GM03348 (cell line): ENCODE measurements around the gene LLGL1.
"Not testable (repeated sequence)": the region's sequence is repeated elsewhere in the genome, so short reads cannot be mapped to it uniquely, and the experiment has no call there.

Experiments
- DNase-seq: peaks from one replicate; pipeline ENCODE4 v3.0.0; 2012; ENCODE audit warnings: low spot score

Gene LLGL1

DNA sequence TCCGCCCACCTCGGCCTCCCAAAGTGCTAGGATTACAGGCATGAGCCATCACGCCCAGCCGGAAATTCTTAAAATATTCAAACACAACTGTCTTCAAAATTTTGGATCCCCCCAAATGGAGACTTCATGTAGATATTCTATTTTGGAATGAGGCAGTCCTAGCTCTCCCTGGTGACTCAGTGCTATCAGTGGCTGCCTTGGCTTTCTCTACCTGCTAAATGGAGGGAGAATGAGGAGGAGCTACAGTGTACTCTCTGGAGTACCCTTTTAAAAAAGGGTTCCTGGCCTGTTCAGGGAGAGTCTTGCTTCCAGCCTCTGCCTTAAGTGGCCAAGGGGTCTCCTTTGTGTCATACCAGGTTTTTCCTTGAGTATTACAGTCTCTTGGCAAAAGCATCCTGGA is 31.0 kb upstream of the LLGL1 start:
- DNase-seq = no peak

DNA sequence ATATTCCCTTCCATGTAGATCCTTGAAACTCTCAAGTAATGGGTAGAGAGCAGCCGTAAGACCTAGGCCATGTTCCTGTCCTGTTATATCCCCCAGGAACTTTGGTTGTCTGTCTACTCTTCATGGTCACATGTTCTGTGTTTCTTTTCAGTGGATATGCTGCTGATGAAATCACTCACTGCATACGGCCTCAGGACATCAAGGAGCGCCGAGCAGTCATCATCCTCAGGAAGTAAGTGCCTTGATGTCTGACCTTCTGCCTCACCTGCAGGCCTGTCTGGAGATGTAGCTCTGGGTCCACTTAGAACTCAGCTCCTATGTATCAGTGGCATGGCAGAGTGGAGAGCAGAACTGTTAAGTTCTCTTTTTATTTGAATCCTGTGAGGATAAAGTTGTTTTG is 30.6 kb upstream of the LLGL1 start:
- DNase-seq = no peak

DNA sequence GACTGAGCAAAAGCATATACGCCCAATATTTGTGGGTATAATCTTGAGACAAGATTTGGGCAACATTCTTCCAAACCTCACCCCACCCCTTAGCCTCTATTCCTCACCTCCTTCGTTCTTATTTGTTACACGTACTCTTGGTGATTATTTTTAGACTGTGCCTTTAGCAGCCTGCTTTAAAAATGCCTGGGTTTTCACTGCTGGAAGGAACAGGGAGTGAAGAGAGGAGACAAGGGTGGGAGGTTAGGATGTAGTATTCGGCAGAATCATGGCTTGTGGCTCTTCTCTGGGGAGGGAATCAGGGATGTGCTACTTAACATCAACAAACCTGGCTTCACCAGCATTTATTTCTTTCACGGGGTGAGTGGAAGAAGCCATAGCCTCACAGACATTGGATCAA is 30.2 kb upstream of the LLGL1 start:
- DNase-seq = no peak

DNA sequence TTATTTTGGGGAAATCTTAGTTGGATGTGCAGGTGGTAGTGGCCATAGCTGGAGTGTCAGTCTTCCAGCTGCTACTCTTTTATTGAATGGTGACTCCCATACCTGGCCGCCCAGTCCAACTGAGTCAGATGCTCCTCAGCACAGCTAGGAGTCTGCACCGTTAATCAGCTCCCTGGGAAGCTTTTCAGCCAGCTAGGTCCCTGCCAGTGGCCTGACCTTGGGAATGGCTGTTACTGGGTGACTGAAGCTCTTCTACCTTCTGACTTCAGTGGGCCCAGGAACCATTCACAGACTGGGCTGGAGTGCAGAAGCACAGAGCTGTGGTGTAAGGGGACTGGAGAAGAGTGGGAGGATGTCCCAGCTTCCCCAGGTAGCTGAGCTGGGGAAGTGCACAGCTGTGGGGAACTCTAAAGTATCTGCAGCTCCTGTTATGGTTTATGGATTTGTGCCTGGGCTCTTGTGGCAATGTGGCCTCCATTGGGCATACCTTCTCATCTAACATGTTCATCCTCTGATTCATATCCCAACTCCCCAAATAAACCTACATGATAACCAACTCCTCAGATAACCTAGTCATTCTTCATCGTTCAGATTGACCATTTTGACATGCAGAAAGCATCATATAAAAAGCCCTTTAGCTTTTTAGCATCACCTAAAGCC is 27.8 kb upstream of the LLGL1 start:
- no peak for DNase-seq

DNA sequence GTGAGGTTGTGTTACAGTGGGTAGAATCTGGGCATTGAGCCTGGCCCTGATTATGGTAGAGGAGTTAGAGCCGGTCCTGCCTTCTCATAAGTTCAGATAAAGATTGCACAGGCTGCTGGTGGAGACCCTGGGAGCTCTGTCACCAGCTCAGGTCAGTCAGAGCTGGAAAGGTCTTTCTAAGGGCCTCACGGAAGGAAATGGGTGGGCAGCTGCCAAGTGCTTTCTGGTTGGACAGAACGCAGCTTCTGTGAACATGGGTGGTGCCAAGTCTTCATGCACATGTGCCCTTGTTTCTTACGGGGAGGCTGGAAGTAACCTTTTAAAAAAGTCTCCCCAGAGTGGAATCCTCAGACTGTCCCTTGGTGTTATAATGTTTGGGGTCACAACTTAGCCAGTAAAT is 26.9 kb upstream of the LLGL1 start:
- no peak for DNase-seq

DNA sequence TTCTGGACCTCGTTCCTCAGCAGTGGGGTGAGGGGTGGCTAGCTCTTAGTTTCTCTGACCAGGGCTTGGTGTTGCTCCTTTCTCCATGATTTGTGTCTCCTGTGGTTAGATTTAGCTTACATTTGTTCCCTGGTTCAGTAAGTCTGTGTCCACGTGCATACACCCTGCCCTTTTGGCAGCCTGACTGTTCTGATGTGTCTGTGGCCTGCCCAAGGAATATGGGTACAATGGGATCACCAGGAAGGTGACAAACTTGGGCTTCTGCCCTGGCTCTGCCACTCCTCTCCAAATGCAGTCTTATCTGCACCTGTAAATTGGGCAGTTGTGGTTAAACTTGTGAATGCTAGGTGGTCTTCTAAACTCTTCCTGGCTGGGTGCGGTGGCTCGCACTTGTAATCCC is 24.3 kb upstream of the LLGL1 start:
- DNase-seq = no peak

DNA sequence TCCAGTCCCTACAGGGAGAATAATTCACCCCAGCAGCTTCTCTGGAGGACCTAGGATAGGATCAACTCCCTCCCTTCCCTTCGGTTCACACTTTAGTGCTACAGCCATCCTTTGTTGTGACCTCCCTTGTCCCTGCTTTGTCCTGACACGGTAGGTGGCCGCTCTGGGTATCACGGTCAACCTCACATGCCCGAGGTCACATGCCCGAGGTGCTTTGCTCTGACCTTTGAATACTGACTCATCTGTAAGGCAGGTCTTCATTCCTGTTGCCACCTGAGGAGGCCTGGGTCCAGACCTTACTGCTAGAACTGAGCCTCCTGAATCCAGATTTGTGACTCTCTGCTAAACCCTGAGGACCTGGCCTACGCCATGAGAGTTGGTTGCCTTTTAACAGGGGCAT is 22.1 kb upstream of the LLGL1 start:
- no peak for DNase-seq

DNA sequence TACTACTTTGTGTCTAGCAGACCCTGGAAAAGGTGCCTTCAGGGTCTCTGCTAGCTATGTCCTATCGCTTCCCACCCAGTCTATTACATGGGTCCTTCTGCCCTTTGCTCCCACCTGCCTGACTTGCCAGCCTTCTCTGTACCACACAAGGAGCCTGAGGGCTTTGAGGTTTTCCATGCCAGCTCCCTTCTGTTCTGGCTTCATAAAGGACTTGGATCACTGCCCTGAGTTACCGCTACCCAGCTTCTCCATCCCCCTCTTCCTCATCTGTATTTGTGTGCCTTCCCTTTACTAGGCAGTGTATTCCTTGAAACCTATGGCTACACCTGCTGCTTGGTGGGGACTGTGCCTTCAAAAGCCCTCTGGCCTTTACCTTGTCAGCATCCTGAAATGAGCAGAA is 19.6 kb upstream of the LLGL1 start:
- DNase-seq = no peak

DNA sequence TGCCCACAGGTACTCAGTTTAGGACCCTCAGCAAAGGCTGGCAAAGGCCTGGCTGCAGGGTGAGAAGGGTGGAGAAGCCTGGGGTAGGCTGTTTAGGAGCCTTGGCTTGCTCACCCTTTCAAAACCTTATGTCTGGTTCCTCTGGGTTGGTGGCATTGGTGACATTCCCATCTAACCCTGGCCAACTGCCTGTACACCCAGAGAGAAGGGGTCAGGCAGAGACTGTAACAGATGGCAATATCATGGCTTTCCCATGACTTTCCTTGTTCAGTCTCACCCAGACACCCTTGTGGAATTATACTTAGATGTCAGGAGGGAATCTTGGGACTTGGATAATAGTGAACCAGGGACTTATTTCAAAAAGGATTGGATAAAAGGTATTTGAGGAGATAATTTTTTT is 18.5 kb upstream of the LLGL1 start:
- DNase-seq = no peak

DNA sequence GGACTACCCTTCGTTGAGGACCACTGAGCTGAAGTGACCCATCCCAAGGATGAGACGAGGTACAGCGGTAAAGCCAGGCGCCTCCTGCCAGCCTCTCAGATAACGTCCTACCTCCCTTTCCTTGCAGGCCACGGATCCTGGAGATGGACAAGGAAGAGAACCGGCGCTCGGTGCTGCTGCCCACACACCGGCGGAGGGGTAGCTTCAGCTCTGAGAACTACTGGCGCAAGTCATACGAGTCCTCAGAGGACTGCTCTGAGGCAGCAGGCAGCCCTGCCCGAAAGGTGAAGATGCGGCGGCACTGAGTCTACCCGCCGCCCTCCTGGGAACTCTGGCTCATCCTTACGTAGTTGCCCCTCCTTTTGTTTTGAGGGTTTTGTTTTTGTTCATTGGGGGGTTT is 17.3 kb upstream of the LLGL1 start:
- DNase-seq = no peak

DNA sequence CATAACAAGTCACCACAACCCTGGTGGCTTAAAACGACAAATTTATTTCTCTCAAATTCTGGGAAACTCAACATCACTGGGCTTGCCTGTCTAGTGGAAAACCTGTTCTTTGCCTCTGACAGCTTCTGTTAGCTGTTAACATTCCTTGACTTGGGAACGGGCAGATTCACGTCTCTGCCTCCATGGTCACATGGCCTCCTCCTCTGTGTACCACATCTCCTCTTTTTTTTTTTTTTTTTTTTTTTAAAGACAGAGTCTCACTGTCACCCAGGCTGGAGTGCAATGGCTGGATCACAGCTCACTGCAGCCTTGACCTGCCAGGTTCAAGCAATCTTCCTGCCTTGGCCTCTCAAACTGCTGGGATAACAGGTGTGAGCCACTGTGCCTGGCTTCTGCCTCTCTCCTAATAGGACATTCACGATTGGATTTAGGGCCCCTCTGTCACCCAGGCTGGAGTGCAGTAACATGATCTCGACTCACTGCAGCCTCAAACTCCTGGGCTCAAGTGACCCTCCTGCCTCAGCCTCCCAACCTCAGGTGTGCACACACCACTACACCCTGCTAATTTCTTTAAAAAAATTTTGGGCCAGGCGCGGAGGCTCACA is 11.7 kb upstream of the LLGL1 start:
- no peak for DNase-seq

DNA sequence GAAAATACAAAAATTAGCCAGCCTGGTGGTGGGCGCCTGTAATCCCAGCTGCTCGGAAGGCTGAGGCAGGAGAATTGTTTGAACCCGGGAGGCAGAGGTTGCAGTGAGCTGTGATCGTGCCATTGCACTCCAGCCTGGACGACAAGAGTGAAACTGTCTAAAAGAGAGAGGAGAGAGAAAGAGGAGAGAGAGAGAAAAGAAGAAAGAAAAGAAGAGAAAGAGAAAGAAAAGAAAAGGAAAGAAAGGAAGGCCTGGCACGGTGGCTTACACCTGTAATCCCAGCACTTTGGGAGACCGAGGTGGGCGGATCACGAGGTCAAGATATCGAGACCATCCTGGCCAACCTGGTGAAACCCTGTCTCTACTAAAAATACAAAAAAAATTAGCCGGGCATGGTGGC is 8.5 kb upstream of the LLGL1 start:
- DNase-seq = not testable (repeated sequence)

DNA sequence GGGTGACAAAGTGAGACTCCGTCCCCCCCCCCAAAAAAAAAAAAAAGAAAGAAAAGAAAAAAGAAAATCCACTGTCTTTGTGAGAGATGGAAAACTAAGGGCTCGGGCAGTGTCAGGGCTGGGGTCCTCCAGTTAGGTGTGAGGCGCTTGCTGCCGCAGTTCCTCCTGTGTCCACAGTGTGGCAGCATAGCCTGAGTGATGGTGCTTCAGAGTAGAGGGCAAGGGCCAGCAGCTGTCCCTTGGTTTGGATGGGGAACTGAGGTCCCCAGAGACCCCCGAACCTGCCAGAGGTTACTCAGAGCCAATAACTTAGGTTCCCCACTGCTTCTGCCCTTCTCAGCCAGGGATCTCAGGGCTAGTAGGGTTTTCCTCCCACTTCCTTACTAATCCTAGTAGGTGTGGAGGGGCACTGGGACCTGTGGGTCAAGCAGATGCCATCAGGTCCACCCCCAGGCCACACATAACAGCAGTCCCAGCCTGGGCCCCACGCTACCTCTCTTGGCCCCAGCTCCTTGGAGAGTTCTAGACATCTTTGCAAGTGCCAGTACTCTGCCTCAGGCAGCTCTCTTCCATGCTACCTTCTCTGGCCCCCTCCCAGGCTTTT is 7.9 kb upstream of the LLGL1 start:
- peak; percentile 88 for DNase-seq

DNA sequence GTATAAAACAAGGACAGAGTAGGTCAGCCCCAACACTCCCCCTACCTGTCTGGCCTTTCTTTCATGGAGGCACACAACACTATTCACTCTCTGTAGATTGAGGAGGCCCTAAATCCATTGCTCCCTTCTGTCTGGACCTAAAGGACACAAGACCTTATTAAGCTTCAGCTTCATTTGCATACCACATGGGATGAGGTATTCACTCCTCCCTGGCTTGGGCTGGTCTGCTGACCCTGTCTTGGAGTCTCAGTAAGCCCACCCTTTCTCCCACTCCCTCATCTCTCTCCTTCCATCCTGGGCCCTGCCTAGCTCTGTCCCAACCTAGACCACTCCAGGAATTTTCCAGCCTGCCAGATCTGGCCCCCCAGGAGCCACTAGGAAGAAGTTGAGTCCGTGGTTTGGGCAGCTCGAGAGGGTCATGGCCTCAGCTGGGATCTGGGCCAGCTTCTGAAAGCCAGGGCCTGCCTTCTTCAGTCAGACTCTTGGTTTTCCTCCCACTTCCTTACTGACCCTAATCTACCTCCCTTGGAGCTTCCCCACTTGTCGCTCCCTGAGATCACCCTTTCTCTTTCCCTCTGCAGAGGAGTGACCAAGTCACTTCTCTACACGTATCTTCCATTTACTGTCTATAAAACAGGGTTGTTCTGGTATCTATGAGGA is 6.5 kb upstream of the LLGL1 start:
- peak; percentile 62 for DNase-seq

DNA sequence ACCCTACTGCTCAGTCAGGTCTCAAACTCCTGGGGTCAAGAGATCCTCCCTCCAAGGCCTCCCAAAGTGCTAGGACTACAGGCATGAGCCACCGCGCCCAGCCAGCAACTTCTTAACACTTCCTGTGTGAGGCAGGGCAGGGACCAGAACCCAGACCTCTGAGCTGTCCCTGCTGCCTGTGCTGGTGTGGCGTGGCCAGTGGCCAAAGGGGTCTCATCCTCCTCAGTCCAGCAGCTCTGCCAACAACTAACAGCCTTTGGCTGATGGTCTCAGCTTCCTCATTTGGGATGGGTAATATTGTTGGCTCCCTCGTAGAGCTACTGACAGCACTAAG is 1.4 kb upstream of the LLGL1 start:
- DNase-seq = no peak

DNA sequence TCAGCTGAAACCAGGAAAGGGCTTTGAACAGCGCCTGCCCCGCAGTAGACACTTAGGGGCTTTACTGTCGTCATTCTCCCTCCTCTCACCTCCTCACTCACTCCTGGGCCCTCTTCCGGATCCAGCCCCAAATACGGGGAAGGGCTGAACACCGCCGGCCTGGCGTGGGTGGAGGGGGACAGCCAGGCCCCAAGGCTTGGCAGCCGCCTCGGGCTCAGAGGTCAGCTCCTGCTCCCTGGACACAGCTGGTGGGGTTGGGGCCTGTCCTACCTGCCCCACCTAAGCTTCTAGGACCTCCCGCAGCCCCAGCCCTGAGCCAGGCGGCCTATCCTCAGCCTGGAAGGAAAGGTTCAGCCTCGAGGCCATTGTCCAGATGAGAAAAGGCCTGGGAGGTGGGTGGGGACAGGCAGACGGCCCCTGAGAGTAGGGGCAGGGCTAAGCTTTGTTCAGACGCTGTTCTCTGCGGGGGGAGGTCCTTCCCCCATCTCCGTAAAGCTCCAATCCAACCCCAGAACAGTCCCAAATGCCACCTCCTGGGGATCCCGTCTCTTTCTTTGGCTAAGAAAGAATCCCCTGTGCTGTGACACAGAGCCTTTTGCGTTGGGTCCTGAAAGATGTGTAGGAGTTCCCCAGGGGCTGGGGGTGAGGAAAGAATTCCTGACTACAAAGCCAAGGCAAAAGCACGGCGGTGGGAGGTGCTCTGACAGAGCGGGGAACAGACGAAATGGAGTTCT is 881 bp upstream of the LLGL1 start:
- DNase-seq = no peak

DNA sequence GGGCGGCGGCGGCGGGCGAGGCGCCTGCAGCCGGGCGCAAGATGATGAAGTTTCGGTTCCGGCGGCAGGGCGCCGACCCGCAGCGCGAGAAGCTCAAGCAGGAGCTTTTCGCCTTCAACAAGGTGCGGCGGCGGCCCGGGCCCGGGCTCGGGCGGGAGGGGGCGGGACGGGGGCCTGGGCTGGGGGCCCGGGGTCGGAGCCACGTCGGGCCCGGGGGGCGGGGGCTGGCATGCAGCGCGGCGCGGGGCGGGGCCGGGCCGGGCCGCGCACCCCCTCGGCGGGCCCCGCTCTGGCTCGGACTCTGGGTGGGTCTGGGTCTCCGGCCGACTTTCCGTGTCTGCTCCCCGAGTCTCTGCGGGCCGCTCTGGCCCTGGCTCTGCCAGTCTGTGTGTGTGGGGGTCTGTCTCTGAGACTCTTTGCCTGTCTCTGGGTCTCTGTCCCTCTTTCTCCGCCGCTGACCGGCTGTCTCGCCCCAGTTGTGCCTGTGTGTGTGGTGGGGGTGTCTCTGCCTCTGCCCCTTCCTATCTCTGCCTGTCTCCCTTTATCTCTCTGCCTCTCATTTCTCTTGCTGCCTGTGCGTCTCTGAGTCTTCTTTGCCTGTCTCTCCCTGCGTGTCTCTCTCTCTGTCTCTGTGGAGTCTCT is 328 bp downstream of the LLGL1 start:
- DNase-seq = no peak

DNA sequence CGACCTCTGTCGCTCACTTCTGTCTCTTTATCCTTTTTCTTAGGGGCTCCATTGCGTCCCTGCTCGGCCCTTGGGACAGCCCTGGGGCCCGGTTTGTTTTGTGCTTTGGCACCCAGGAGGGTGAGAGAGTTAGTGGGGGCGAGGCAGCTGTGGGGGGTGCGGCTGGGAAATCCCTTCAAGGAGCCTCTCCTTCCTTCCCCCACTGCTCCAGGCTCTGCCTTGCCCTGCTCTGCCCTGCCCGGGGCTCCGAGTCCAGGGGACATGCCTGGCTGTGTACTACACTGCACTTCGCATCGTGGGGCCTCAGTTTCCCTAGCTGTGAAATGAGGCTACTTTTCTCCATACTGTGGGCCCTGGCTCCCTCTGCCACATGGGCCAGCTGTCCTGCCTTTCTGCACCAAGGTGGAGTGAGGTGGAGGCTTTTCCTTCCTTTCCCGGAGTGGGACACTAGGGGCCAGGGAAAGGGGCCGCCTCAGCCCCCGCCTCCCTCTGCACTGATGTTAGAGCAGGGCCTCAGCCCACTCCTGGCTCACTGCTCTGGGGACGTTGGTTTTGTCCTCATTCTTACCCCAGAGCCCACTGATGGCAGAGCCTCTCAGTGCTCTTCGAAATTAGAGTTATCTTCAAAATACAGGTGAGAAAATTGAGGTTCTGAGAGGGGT is 980 bp downstream of the LLGL1 start:
- DNase-seq = peak; percentile 58

DNA sequence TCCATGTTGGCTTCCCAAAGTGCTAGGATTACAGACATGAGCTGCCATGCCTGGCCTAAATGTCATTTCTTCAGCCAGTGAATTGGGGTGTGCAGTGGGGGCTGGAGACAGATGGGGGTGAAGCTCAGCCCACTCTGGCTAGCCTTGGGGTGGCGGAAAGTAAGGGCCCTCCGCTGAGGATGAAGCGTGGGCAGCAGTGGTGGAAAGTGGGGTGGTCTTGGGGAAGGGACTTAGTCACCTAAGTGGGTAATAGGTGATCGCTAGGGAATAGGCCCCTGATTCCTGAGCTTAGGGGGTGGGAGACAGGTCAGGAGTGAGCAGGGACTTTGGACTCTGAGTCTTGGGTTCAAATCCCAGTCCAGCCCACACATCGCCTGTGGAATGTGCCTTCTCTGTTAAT is 2.2 kb downstream of the LLGL1 start:
- DNase-seq = no peak

DNA sequence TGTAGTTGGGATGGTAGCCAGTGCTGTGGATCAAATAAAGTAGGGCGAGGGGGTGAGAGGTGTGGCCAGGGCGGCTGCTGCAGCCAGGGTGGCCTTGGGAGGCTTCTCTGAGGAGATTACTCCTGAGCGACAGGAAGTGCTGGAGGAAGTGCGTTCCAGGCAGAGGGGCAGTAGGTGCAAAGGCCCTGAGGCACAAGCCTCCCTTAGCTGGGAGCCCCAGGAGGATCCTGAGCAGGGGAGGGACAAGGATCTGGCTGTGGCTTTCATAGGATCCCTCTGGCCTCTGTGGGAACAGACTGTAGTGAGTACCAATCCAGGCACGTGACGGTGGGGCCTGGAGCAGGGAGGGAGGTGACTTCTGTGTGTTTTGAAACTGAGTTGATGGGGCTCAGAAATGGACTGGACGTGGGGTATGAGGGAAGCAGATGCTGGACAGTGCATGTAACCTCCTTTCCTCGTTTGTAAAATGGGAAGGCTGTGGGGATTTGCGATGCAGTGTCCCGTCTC is 2.8 kb downstream of the LLGL1 start:
- no peak for DNase-seq

DNA sequence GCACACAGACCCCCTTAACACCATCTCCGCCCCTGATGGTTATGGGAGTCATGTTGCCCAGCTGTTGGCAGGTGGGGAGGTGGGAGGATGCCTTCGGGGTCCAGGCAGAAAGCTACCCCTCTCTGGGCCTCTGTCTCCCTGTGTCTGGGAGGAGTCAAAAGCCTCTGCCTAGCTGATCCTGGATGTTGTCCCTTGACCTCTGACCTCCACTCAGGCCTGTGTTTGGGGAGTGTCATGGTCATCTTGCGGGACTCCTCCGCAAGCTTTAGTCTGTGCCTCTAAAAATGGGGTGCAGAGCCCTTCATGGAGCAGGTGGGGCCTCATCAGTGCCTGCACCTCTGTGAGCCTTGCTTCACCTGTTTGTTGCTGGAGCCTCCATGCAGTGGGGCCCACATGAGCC is 3.8 kb downstream of the LLGL1 start:
- DNase-seq = no peak

DNA sequence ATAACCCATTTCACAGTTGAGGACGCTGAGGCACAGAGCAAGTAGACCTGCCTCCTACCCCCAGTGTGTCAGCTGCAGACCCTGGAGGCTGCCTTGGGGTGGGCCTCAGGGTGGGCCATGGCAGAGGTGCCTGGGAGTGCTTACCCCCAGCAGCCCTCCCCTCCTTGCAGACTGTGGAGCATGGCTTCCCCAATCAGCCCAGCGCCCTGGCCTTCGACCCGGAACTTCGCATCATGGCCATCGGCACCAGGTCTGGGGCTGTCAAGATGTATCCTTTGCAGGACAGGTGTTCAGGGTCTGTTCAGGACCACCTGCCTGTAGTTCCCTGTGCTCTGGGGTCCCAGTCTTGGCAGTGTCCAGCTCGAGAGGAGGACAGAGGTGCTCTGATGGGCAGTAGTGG is 4.3 kb downstream of the LLGL1 start:
- DNase-seq = no peak
